IPS-NIHi7 (cell line): ENCODE data around the gene SOX3.

Experiments used
- DNase-seq: peaks from one replicate; pipeline ENCODE4 v3.0.0; 2012; ENCODE audit warnings: mixed read lengths; ENCODE audit errors: extremely low spot score

Gene SOX3

GRCh38 chrX:140495739-140496138, 9.1 kb downstream of the SOX3 start:
- DNase-seq: no peak

GRCh38 chrX:140492066-140492994, 12.5 kb downstream of the SOX3 start:
- DNase-seq: no peak

GRCh38 chrX:140480765-140481164, 24.1 kb downstream of the SOX3 start:
- no peak for DNase-seq

- DNase-seq: peak; percentile 52
These were observed 26.9 kb downstream of the SOX3 start for GRCh38 chrX:140477987-140478386.

- no peak for DNase-seq
These were observed 29.8 kb downstream of the SOX3 start for GRCh38 chrX:140475025-140475424.

- DNase-seq: no peak
These were observed 37.7 kb downstream of the SOX3 start for GRCh38 chrX:140467211-140467610.
